MCF 10A (cell line): ENCODE data around the gene CHST9. TPM values are rescaled to one million over a fixed set of nuclear protein-coding genes. Genes with fewer than 3 reads are reported as not detected.
A peak's percentile ranks its signal among the peaks of the same experiment; 100 is the strongest.
"Not testable (repeated sequence)": the region's sequence is repeated elsewhere in the genome, so short reads cannot be mapped to it uniquely, and the experiment has no call there.

ENCODE experiments used
- BruUV-seq: library from RNA; stranded (reverse); fragments of 400-500 nt; replicated peaks from 2 replicates; lab custom pipeline; 2021; lab: Mats Ljungman, UMichigan
- CTCF ChIA-PET: fragments of 300-600 bp; sonication (Branson Sonifier 250); formaldehyde crosslinking; extraction: SDS; loops from one replicate; lab custom pipeline; 2021; ENCODE audit warnings: antibody characterized with exemption, inconsistent platforms; lab: Yijun Ruan, JAX
- POLR2A ChIA-PET: fragments of 300-600, 350-650 bp; sonication (Branson Sonifier 250); formaldehyde crosslinking; extraction: SDS; loops from one replicate; lab custom pipeline; 2020; ENCODE audit warnings: antibody characterized with exemption, inconsistent platforms; lab: Yijun Ruan, JAX
- DNase-seq: peaks from one replicate; pipeline ENCODE4 v3.0.0-alpha.2; 2018; ENCODE audit not compliant: unreplicated experiment
- H3K27ac Mint-ChIP-seq: one replicate; pipeline ENCODE4 v1.8.0; 2022; ENCODE audit warnings: mild to moderate bottlenecking, low read depth, mixed read lengths; ENCODE audit not compliant: unreplicated experiment
- H3K27me3 Mint-ChIP-seq: one replicate; pipeline ENCODE4 v1.8.0; 2022; ENCODE audit warnings: mixed read lengths; ENCODE audit not compliant: insufficient read depth, unreplicated experiment
- H3K36me3 Mint-ChIP-seq: one replicate; pipeline ENCODE4 v1.8.0; 2022; ENCODE audit warnings: mild to moderate bottlenecking, moderate library complexity, mixed read lengths; ENCODE audit not compliant: insufficient read depth, unreplicated experiment
- H3K4me1 Mint-ChIP-seq: one replicate; pipeline ENCODE4 v1.8.0; 2022; ENCODE audit warnings: mixed read lengths; ENCODE audit not compliant: insufficient read depth, unreplicated experiment
- H3K4me3 Mint-ChIP-seq: one replicate; pipeline ENCODE4 v1.8.0; 2022; ENCODE audit warnings: mild to moderate bottlenecking, moderate library complexity, mixed read lengths; ENCODE audit not compliant: unreplicated experiment
- H3K9me3 Mint-ChIP-seq: one replicate; pipeline ENCODE4 v1.8.0; 2022; ENCODE audit warnings: mixed read lengths; ENCODE audit not compliant: unreplicated experiment
- intact Hi-C: fragments of 100-400 bp; cut with micrococcal nuclease; formaldehyde crosslinking; loops from 2 replicates; pipeline ENCODE4 v1.14.1; 2022
- total RNA-seq: library from RNA; stranded (reverse); gene quantifications from 2 replicates; pipeline ENCODE4 v1.2.3, GENCODE V29; 2022
- TF ChIP-seq, protein P1 (sequence below): fragments of 200-600 bp; IDR thresholded peaks from one replicate; pipeline ENCODE4 v1.8.0; 2022; ENCODE audit warnings: antibody characterized with exemption, mild to moderate bottlenecking; ENCODE audit not compliant: unreplicated experiment

CHST9 gene
- total RNA-seq, 1 experiment from 2014 or later = not detected

DNA sequence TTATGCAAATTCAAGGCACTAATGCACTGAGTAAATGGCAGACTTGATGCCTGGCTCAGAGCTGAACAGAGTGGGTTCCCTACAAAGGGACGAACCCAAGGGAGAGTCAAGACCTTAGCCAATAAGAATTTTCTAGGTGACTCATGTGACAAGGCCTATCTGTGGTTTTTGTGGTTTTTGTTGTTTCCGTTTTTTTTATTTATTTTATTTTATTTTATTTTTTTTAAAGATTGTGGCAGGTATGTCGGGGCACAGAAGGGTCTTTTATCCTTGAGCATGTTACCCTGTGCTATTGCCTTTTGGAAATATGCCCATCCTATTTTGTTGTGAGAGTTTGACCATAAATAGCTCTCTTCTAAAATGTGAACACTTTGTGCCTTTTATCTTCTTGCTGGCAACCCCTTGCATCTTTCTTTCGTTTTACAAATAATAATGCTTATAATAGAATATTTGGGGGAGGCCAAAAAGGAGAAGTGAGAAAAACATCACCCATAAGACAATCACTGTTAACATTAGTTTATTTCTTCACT is 206.2 kb downstream of the CHST9 start:
- peak; percentile 1 for DNase-seq
- H3K4me3 Mint-ChIP-seq = no peak overlapping the region
- intact Hi-C loops = no loop called here
- POLR2A ChIA-PET = no interaction called here
- no peak overlapping the region for H3K27ac Mint-ChIP-seq
- no peaks in the 10 kb centered on the region for H3K4me1 Mint-ChIP-seq
- BruUV-seq = no TSS peak
- TF ChIP-seq, protein P1, sequence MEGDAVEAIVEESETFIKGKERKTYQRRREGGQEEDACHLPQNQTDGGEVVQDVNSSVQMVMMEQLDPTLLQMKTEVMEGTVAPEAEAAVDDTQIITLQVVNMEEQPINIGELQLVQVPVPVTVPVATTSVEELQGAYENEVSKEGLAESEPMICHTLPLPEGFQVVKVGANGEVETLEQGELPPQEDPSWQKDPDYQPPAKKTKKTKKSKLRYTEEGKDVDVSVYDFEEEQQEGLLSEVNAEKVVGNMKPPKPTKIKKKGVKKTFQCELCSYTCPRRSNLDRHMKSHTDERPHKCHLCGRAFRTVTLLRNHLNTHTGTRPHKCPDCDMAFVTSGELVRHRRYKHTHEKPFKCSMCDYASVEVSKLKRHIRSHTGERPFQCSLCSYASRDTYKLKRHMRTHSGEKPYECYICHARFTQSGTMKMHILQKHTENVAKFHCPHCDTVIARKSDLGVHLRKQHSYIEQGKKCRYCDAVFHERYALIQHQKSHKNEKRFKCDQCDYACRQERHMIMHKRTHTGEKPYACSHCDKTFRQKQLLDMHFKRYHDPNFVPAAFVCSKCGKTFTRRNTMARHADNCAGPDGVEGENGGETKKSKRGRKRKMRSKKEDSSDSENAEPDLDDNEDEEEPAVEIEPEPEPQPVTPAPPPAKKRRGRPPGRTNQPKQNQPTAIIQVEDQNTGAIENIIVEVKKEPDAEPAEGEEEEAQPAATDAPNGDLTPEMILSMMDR = no peak
- CTCF ChIA-PET = interaction anchor here (0.6 to 0.8 kb wide), 2 partner anchors 71 to 276 kb away, joined by 3 to 4 read pairs; no protein-coding TSS in a partner anchor
- no peaks in the 10 kb centered on the region for H3K36me3 Mint-ChIP-seq
- no peaks in the 10 kb centered on the region for H3K27me3 Mint-ChIP-seq
- no peaks in the 10 kb centered on the region for H3K9me3 Mint-ChIP-seq

DNA sequence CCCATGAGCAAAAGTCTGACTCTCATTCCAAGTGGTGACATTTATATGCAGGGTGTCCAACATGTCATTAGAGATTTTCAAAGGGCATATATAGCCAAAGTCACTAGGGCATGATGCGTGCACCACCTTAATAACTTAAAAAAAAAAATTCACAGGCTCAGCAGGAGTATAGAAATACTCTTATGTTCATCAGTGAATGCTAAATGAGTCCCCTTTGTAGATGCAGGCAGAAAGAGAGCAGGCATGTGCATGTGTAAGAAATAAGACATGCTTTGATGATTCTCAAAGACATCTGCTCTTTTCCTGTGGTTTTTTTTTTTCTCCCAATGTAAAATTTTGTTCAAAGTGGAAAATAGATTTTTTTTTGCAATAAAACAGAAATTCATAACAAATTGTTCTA is 207.3 kb downstream of the CHST9 start:
- no peaks in the 10 kb centered on the region for H3K9me3 Mint-ChIP-seq
- BruUV-seq = no TSS peak
- CTCF ChIA-PET = interaction anchor here (0.7 to 1.1 kb wide), 2 partner anchors 17 to 803 kb away, joined by 3 to 5 read pairs; no protein-coding TSS in a partner anchor

DNA sequence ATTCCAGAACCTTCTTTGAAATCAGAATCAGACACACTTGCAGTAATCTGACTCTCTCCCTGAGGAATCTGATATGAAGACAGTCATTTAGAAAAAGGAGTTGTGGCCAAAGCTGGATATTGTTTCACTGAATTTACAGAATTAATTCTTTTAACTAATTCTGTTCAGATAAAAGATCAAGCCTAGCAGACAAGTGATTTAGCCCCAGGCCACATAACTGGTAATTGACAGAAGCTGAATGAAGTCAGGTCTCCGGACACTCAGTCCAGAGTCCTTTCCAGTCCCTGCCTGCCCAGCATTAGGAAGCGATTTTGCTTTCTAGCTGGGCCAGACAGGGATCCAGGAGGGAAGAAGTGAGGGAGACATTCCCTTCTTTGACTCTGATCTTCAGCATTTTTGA is 208.9 kb downstream of the CHST9 start:
- intact Hi-C loops = no loop called here
- no peak overlapping the region for H3K27ac Mint-ChIP-seq
- POLR2A ChIA-PET = no interaction called here

More for the DNA sequence above, 207.3 kb downstream of the CHST9 start:
- POLR2A ChIA-PET = no interaction called here
- Mint-ChIP-seq H3K4me3 (no peak overlapping the region), H3K36me3 (no peaks in the 10 kb centered on the region), H3K27ac (no peak overlapping the region), H3K4me1 (no peaks in the 10 kb centered on the region), H3K27me3 (no peaks in the 10 kb centered on the region)
- DNase-seq = no peak
- intact Hi-C loops = no loop called here
- TF ChIP-seq, protein P1 = no peak

DNA sequence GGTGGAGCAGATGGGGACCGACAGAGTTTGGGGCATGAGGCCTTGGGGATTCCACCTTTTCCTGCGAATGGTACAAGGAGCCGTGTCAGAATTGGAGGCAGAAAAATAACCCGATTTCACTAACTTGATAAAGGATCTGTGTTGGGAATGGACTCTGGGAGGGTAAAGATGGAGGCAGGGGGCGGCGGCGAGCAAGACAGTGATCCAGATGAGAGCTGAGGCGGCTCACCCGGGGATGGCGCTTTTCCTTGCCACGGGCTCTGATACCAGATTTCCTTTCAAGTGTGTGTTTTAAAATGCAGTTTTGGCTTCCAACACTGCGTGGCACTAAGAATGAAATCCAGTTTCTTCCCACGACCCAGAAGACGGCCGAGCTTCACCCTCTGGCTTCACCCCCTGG is 212.6 kb downstream of the CHST9 start:
- DNase-seq, H3K4me3 Mint-ChIP-seq, H3K36me3 Mint-ChIP-seq, intact Hi-C loops, H3K9me3 Mint-ChIP-seq, POLR2A ChIA-PET, H3K27me3 Mint-ChIP-seq, H3K27ac Mint-ChIP-seq, H3K4me1 Mint-ChIP-seq, BruUV-seq: not testable (repeated sequence)
- CTCF ChIA-PET = interaction anchor here (1.1 kb wide), 1 partner anchor 351 kb away, joined by 3 read pairs; no protein-coding TSS in a partner anchor

More for the DNA sequence above, 208.9 kb downstream of the CHST9 start:
- Mint-ChIP-seq H3K36me3 (no peaks in the 10 kb centered on the region), H3K4me1 (peaks cover 7% of the 10 kb centered on the region), H3K4me3 (no peak overlapping the region), H3K27me3 (no peaks in the 10 kb centered on the region), H3K9me3 (peaks cover 6% of the 10 kb centered on the region)
- TF ChIP-seq, protein P1 = no peak
- no peak for DNase-seq
- CTCF ChIA-PET = no interaction called here
- BruUV-seq = no TSS peak
